Activated CD4-positive, CD25-positive, alpha-beta regulatory T cell treated with anti-CD3 and anti-CD28 coated beads, Interleukin-2, amount 50 U/mL, for 16 hours (primary cell): Measurements from ENCODE around the gene FGFR4.

Experiments used
- DNase-seq: peaks from one replicate; pipeline ENCODE4 v3.0.0-alpha.2; 2020; ENCODE audit warnings: low read depth, low spot score

Gene FGFR4

GRCh38 chr5:177103523-177104253, 17.0 kb downstream of the FGFR4 start:
- DNase-seq: no peak

- no peak for DNase-seq
Observed at GRCh38 chr5:177105691-177106476, 19.2 kb downstream of the FGFR4 start.

DNA sequence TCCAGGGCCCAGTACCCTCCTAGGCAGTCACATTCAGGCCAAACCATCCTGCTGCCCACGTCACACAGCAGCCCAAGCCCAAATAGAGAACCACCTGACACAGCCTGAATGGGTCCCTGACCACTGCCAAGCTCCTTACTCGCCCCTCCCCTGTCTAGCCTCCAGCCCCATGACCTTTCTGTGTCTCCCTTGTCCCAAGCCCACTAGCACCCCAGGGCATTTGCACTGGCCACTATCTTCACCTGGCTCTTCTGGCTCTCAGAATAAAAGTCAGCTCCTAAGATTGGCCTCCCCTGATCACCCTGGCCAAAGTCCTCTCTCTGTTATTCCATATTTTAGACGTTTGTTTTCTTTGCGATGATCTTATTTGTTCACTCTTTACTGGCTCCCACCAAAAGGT, 20.4 kb downstream of the FGFR4 start:
- no peak for DNase-seq

DNA sequence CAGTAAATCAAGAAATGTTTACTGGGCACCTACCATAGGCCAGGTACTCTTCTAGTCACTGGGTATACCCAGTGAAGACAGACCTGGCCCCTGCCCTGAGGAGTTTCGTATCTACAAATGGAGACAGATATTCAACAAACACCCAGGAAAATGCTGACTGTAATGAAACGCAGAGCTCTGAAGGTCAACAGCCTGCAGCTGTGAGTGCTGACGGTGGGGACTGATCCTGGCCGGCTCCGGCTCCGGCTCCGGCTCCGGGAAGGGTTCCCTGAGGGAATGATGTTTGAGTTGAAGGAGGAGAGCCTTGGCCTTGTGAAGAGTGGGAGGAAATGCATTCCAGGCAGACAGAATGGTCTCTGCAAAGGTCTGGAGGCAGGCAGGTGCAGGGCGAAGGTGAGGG, 23.1 kb downstream of the FGFR4 start:
- no peak for DNase-seq

DNA sequence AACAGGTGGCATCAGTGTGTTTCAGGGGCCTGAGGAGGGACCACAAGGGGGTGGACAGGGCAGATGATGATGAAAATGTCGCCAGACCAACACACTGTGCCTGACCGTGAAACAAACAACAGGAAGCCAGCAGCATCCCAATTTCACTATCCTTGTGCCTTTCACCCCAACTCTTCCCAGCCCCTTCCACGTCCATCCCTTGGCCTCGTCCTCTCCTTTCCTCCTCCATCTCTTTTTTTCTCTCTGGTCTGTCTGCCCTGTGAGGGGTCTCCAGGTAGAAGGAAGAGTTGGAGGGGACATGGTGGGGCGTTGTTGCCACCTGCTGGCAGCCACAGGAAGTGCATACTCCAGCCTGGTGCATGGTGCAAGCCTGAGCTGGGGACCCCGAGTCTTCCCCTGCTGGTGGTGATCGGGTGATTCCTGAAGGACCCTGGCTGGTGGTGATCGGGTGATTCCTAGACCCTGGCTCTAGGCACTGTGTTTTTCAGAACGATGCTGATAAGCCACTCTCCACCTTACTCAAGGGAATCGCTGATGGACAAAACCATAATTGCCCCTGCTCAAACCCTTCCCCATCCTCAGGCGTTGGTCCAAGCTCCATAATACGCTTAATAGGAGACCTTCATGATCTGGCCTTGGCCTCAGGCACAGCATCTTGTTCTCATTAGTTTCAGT, 25.1 kb downstream of the FGFR4 start:
- peak; percentile 34 for DNase-seq

- no peak for DNase-seq
Observed at GRCh38 chr5:177112589-177113220, 26.0 kb downstream of the FGFR4 start.

DNA sequence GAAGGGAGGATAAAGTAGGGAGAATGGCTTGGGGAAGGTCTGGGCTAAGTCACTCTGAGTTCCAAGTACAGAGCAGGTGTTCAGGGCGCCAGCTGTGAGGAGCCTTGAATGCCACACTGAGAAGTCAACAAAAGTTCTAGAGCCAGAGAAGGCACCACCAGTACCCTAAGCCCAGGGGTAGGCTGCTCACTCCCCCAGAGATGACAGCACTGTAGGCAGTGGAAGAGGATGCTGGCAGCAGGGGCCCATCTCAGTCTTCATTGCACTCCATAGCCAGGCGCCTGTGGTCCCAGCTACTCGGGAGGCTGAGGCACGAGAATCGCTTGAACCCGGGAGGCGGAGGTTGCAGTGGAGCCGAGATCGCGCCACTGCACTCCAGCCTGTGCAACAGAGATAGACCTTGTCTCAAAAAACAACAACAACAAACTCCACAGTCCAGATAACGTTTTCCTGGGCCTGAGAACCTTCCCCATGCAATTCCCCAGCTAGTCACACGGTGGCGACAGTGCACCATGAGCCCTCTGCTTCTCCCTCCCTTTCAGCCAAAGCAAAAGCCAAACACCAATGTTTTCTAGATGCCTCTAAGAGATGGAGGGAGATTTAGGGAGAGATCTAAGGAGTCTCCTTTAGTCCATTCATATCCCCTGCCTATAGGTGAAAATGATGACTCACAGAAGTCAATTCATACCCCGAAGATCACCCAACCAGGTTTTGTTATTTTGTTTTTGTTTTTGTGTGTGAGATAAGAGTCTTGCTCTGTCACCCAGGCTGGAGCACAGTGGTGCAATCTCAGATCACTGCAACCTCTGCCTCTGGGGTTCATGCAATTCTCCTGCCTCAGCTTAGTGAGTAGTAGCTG, 27.1 kb downstream of the FGFR4 start:
- peak; percentile 44 for DNase-seq

DNA sequence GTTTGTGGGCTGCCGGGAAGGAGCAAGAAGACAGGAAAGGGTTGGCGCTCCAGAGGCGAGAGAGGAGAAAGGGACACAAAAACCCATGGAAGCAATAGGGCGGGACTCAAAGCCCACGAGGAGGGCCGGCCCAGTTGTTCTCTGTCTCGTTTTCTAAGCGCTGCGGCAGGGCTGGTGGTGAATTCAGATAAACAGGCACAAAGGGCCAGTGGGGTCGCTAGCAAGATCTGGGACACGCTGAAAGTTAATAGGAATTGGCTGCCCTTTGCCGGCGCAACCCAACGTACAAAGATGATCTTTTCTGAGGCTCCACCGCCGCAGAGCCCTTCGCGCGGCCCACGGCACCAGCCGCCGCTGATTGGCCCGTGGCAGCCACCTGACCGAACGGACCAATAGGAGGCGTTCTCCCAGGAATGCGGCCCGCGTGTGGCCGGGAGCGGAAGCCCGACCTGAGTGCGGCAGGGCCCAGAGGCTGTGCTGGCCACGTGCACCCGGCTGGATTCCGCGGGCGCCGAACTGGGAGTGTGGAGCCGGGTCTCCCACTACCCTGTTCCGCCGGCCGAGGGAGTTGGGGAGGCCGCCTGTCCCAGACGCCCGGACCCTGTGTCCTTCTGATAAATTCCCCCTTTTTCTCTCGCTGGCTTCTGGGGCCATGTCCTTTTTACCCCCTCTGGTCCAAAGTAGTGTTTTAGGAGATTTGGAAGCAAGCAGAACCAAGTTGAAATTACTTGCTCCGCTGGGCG, 30.1 kb downstream of the FGFR4 start:
- peak; percentile 61 for DNase-seq

DNA sequence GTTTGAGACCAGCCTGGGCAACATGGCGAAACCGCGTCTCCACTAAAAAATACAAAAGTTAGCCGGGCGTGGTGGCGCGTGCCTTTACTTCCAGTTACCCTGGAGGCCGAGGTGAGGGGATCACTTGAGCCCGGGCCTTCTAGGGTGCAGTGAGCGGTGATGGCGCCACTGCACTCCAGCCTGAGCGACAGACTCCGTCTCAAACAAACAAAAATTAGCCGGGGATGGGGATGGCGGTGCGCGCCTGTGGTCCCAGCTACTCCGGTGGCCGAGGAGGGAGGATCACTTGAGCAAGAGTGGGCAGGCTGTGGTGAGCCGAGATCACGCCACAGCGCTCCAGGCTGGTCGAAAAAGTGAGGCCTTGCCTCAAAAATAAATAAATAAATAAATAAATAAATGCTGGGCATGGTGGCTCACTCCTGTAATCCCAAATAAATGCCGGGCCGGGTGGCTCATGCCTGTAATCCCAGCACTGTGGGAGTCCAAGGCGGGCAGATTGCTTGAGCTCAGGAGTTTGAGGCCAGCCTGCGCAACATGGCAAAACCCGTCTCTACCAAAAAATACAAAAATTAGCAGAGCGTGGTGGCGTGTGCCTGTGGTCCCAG, 30.8 kb downstream of the FGFR4 start:
- no peak for DNase-seq

GRCh38 chr5:177122566-177122965, 35.9 kb downstream of the FGFR4 start:
- DNase-seq: no peak

- DNase-seq: no peak
Observed at GRCh38 chr5:177123789-177124485, 37.2 kb downstream of the FGFR4 start.

- DNase-seq: no peak
Observed at GRCh38 chr5:177124486-177124991, 37.8 kb downstream of the FGFR4 start.

- no peak for DNase-seq
Observed at GRCh38 chr5:177126771-177127170, 40.1 kb downstream of the FGFR4 start.

GRCh38 chr5:177128551-177128981, 41.9 kb downstream of the FGFR4 start:
- no peak for DNase-seq

GRCh38 chr5:177130211-177131018, 43.7 kb downstream of the FGFR4 start:
- DNase-seq: no peak

- DNase-seq: no peak
Observed at GRCh38 chr5:177131019-177131320, 44.3 kb downstream of the FGFR4 start.

GRCh38 chr5:177131352-177132135, 44.8 kb downstream of the FGFR4 start:
- no peak for DNase-seq
